H9 (cell line): ENCODE results near the gene NIPAL1. TPM values are rescaled to one million over a fixed set of nuclear protein-coding genes. Genes with fewer than 3 reads are reported as not detected.

ENCODE experiments used
- DNase-seq: peaks from one replicate; pipeline ENCODE4 v3.0.0-alpha.2; 2017
- H2AFZ ChIP-seq: one replicate; pipeline ENCODE4 v1.6.1; 2013; ENCODE audit warnings: mild to moderate bottlenecking, low read length, control low read depth, moderate library complexity
- H2AK5ac ChIP-seq: 2 replicates; pipeline ENCODE4 v1.6.1; 2013; ENCODE audit warnings: low read length, control low read depth, mixed read lengths; ENCODE audit not compliant: insufficient read length
- H2BK120ac ChIP-seq: one replicate; pipeline ENCODE4 v1.6.1; 2013; ENCODE audit warnings: low read depth, mild to moderate bottlenecking, low read length, control low read depth, inconsistent platforms; ENCODE audit not compliant: poor library complexity, severe bottlenecking
- H2BK12ac ChIP-seq: 2 replicates; pipeline ENCODE4 v1.6.1; 2013; ENCODE audit warnings: low read length, control low read depth, mixed read lengths, low read depth; ENCODE audit not compliant: insufficient read length
- H2BK15ac ChIP-seq: 2 replicates; pipeline ENCODE4 v1.6.1; 2013; ENCODE audit warnings: low read depth, low read length, control low read depth
- H2BK20ac ChIP-seq: one replicate; pipeline ENCODE4 v1.6.1; 2013; ENCODE audit warnings: low read depth, mild to moderate bottlenecking, low read length, control low read depth, inconsistent platforms; ENCODE audit not compliant: poor library complexity, severe bottlenecking
- H2BK5ac ChIP-seq: 2 replicates; pipeline ENCODE4 v1.6.1; 2013; ENCODE audit warnings: low read length, control low read depth, mixed read lengths; ENCODE audit not compliant: insufficient read length
- H3K14ac ChIP-seq: 2 replicates; pipeline ENCODE4 v1.6.1; 2013; ENCODE audit warnings: low read length, control low read depth; ENCODE audit not compliant: insufficient read depth
- H3K18ac ChIP-seq: 2 replicates; pipeline ENCODE4 v1.6.1; 2013; ENCODE audit warnings: low read depth, mild to moderate bottlenecking, mixed read lengths, low read length, control low read depth; ENCODE audit not compliant: insufficient read length
- H3K23ac ChIP-seq: 2 replicates; pipeline ENCODE4 v1.6.1; 2013; ENCODE audit warnings: low read length, control low read depth, mixed read lengths, low read depth; ENCODE audit not compliant: insufficient read length
- H3K23me2 ChIP-seq: 2 replicates; pipeline ENCODE4 v1.6.1; 2013; ENCODE audit warnings: low read depth, mild to moderate bottlenecking, mixed read lengths, low read length, control low read depth; ENCODE audit not compliant: insufficient read length, poor library complexity, severe bottlenecking
- H3K27ac ChIP-seq: 2 replicates; pipeline ENCODE4 v1.5.1; 2013; ENCODE audit warnings: low read length, control low read depth, mixed read lengths, low read depth; ENCODE audit not compliant: insufficient read length
- H3K27me3 ChIP-seq: 2 replicates; pipeline ENCODE4 v1.6.1; 2013; ENCODE audit warnings: low read length, control low read depth, inconsistent platforms; ENCODE audit not compliant: insufficient read depth
- H3K4ac ChIP-seq: 2 replicates; pipeline ENCODE4 v1.6.1; 2013; ENCODE audit warnings: low read depth, mild to moderate bottlenecking, control low read depth, inconsistent platforms, low read length, moderate library complexity
- H3K4me1 ChIP-seq: 2 replicates; pipeline ENCODE4 v1.6.1; 2013; ENCODE audit warnings: low read length, control low read depth, inconsistent platforms; ENCODE audit not compliant: insufficient read depth
- H3K4me2 ChIP-seq: 2 replicates; pipeline ENCODE4 v1.6.1; 2013; ENCODE audit warnings: low read length, control low read depth, mixed read lengths; ENCODE audit not compliant: insufficient read length, insufficient read depth
- H3K56ac ChIP-seq: 2 replicates; pipeline ENCODE4 v1.6.1; 2013; ENCODE audit warnings: low read depth, mild to moderate bottlenecking, mixed read lengths, low read length, control low read depth; ENCODE audit not compliant: insufficient read length
- H3K79me1 ChIP-seq: 2 replicates; pipeline ENCODE4 v1.6.1; 2013; ENCODE audit warnings: low read depth, mild to moderate bottlenecking, moderate library complexity, low read length, control low read depth, inconsistent platforms; ENCODE audit not compliant: insufficient read depth, poor library complexity, severe bottlenecking
- H3K79me2 ChIP-seq: 2 replicates; pipeline ENCODE4 v1.6.1; 2013; ENCODE audit warnings: low read length, control low read depth, inconsistent platforms; ENCODE audit not compliant: insufficient read depth
- H3K9ac ChIP-seq: 2 replicates; pipeline ENCODE4 v1.6.1; 2013; ENCODE audit warnings: low read length, control low read depth, mixed read lengths; ENCODE audit not compliant: insufficient read length; ENCODE audit errors: extremely low read depth
- H3K9me3 ChIP-seq: one replicate; pipeline ENCODE4 v1.6.1; 2013; ENCODE audit warnings: low read depth, low read length, inconsistent platforms; ENCODE audit not compliant: control insufficient read depth
- H3T11ph ChIP-seq: one replicate; pipeline ENCODE4 v1.6.1; 2013; ENCODE audit warnings: mild to moderate bottlenecking, low read length, control low read depth, inconsistent platforms
- H4K20me1 ChIP-seq: one replicate; pipeline ENCODE4 v1.6.1; 2013; ENCODE audit not compliant: control insufficient read depth, insufficient read length, insufficient read depth
- H4K5ac ChIP-seq: 2 replicates; pipeline ENCODE4 v1.6.1; 2013; ENCODE audit warnings: low read depth, mild to moderate bottlenecking, mixed read lengths, low read length, control low read depth; ENCODE audit not compliant: insufficient read length
- H4K8ac ChIP-seq: replicated peaks from 2 replicates; pipeline ENCODE4 v1.6.1; 2013; ENCODE audit warnings: low read length, control low read depth, mixed read lengths, low read depth; ENCODE audit not compliant: insufficient read length
- H4K91ac ChIP-seq: 2 replicates; pipeline ENCODE4 v1.6.1; 2013; ENCODE audit warnings: low read depth, mild to moderate bottlenecking, moderate library complexity, mixed read lengths, low read length, control low read depth; ENCODE audit not compliant: insufficient read length
- H3K27ac Mint-ChIP-seq, 3 experiments: 2 replicates in 2 of 3; 3 replicates in 1 of 3; pipeline ENCODE4 v1.8.0; 2020 to 2021; ENCODE audit warnings: mixed read lengths in 3 of 3, mild to moderate bottlenecking in 1 of 3, moderate library complexity in 1 of 3
- H3K27me3 Mint-ChIP-seq: 2 replicates; pipeline ENCODE4 v1.8.0; 2021; ENCODE audit warnings: low read depth, mild to moderate bottlenecking, moderate library complexity, mixed read lengths
- H3K36me3 Mint-ChIP-seq, 3 experiments: 2 replicates in 2 of 3; 3 replicates in 1 of 3; pipeline ENCODE4 v1.8.0; 2020 to 2021; ENCODE audit warnings: low read depth in 3 of 3, mixed read lengths in 3 of 3; ENCODE audit not compliant: insufficient read depth in 1 of 3
- H3K4me1 Mint-ChIP-seq, 2 experiments: 2 replicates each; pipeline ENCODE4 v1.8.0; 2020; ENCODE audit warnings: mixed read lengths in 2 of 2
- H3K4me3 Mint-ChIP-seq, 2 experiments: 2 replicates in 1 of 2; 3 replicates in 1 of 2; pipeline ENCODE4 v1.8.0; 2020 to 2021; ENCODE audit warnings: mild to moderate bottlenecking in 2 of 2, mixed read lengths in 2 of 2, moderate library complexity in 1 of 2
- H3K9me3 Mint-ChIP-seq, 2 experiments: 2 replicates in 1 of 2; 3 replicates in 1 of 2; pipeline ENCODE4 v1.8.0; 2020; ENCODE audit warnings: mild to moderate bottlenecking in 2 of 2, mixed read lengths in 2 of 2, moderate library complexity in 1 of 2
- CTCF ChIP-seq: fragments of 200-600 bp; sonication (generic); conservative IDR thresholded peaks from 3 replicates; pipeline ENCODE4 v1.8.0; 2021; ENCODE audit warnings: antibody characterized with exemption, mild to moderate bottlenecking
- WGBS: extraction: QIAGEN DNeasy Blood & Tissue Kit; methylation state at CpG from one replicate; pipeline ENCODE4 v1.1.7; 2013; ENCODE audit warnings: missing lambda C conversion rate, low lambda C conversion rate, mixed read lengths; ENCODE audit not compliant: insufficient read length; ENCODE audit errors: extremely low coverage; 5-methylcytosine and 5-hydroxymethylcytosine counted together
- total RNA-seq: library from RNA; stranded (reverse); gene quantifications from 2 replicates; pipeline ENCODE4 v1.2.1, GENCODE V29; 2021

NIPAL1 gene
- total RNA-seq, 1 experiment from 2014 or later, result 16.9 TPM

DNA sequence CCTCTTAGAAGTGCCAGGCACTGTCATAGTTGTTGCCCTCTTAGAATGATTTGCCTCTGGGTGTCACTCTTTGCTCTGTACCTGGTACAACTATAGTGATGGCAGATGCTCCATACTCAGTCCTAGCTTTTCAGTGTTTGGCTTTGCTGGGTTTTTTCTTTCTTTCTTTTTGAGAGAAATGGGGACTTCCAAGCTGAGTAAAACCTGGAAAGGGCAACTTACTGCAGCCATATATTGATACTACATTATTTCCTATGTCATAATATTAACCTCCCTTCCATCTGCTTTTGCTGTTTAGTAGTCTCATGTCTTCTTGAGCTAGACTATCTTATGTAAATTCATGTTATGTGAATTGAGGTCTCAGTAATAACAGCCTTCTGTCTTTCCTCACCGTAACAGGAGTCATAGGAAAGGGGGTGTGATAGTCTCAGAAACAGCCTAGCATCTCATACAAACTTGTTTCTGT, 49.0 kb downstream of the NIPAL1 start:
- WGBS, result no CpG with 5 or more reads among the region's 1 CpG
- TF ChIP-seq CTCF, result no peak
- H2BK120ac ChIP-seq, result no peak overlapping the region
- no peak overlapping the region for H3K23ac ChIP-seq
- no peaks in the 10 kb centered on the region for H3K23me2 ChIP-seq
- no peak overlapping the region for H2BK15ac ChIP-seq
- no peak overlapping the region for H3K27ac Mint-ChIP-seq
- no peak overlapping the region for H3K27ac ChIP-seq
- no peak overlapping the region for H3K9ac ChIP-seq
- H3K4ac ChIP-seq, result no peak overlapping the region
- H4K8ac ChIP-seq, result no peak overlapping the region
- no peak overlapping the region for H2AFZ ChIP-seq
- no peaks in the 10 kb centered on the region for H3K79me2 ChIP-seq
- no peak overlapping the region for H3K14ac ChIP-seq
- H2BK20ac ChIP-seq, result no peak overlapping the region
- no peaks in the 10 kb centered on the region for H3K4me1 ChIP-seq
- H3K56ac ChIP-seq, result no peak overlapping the region
- no peak overlapping the region for H4K5ac ChIP-seq
- peaks cover under 1% of the 10 kb centered on the region; the same call in 1 of the 2 replicates for H3K27me3 Mint-ChIP-seq
- H3K9me3 ChIP-seq, result no peaks in the 10 kb centered on the region
- H3K4me3 Mint-ChIP-seq, result no peak overlapping the region
- no peaks in the 10 kb centered on the region for H3K27me3 ChIP-seq
- DNase-seq, result no peak
- no peak overlapping the region for H3T11ph ChIP-seq
- no peak overlapping the region for H2AK5ac ChIP-seq
- H2BK12ac ChIP-seq, result no peak overlapping the region
- H3K4me2 ChIP-seq, result no peak overlapping the region
- no peak overlapping the region for H2BK5ac ChIP-seq
- H3K18ac ChIP-seq, result no peak overlapping the region
- H4K91ac ChIP-seq, result no peak overlapping the region
- no peaks in the 10 kb centered on the region for H3K4me1 Mint-ChIP-seq
- H4K20me1 ChIP-seq, result no peaks in the 10 kb centered on the region
- no peaks in the 10 kb centered on the region for H3K79me1 ChIP-seq
- H3K36me3 Mint-ChIP-seq, result peaks cover 0 to 1% (median 0%) of the 10 kb centered on the region in 3 experiments; a peak in 1 of 7 replicates
- peaks cover 0 to 11% of the 10 kb centered on the region in 2 experiments; a peak in 4 of 5 replicates for H3K9me3 Mint-ChIP-seq
